Testis (tissue), 3 donors: ENCODE measurements around the gene ATAT1. TPM values are rescaled to one million over a fixed set of nuclear protein-coding genes. Genes with fewer than 3 reads are reported as not detected.

Source experiments
- DNase-seq: peaks from one replicate; pipeline ENCODE4 v3.0.0-alpha.2; 2019
- H3K27ac ChIP-seq, 2 donors: fragments of 200-600 bp; sonication (generic); one replicate each; pipeline ENCODE4 v1.5.1; 2019
- H3K27me3 ChIP-seq: fragments of 200-600 bp; sonication (generic); one replicate; pipeline ENCODE4 v1.5.1; 2019
- H3K36me3 ChIP-seq: fragments of 200-600 bp; sonication (generic); one replicate; pipeline ENCODE4 v1.5.1; 2017; ENCODE audit warnings: low read depth; ENCODE audit errors: missing control alignments
- H3K4me1 ChIP-seq: fragments of 200-600 bp; sonication (generic); one replicate; pipeline ENCODE4 v1.5.1; 2019
- H3K4me3 ChIP-seq, 2 donors: fragments of 200-600 bp; sonication (generic); one replicate each; pipeline ENCODE4 v1.5.1; 2017 to 2019
- H3K9me3 ChIP-seq: fragments of 200-600 bp; sonication (generic); one replicate; pipeline ENCODE4 v1.5.1; 2017
- POLR2A ChIP-seq: fragments of 450-650 bp; IDR thresholded peaks from one replicate; pipeline ENCODE4 v1.6.1; 2017; ENCODE audit warnings: antibody characterized with exemption, mild to moderate bottlenecking, moderate library complexity
- WGBS, 2 donors: methylation state at CpG; one replicate each; pipeline ENCODE4 v1.1.5; 2018; 5-methylcytosine and 5-hydroxymethylcytosine counted together
- intact Hi-C: fragments of 100-400 bp; cut with DNase I; formaldehyde crosslinking; loops from one replicate; pipeline ENCODE4 v1.15.1; 2023; ENCODE audit warnings: low total_unique reads
- polyA plus RNA-seq: library from polyadenylated mRNA; stranded (reverse); fragments of 350-450 nt; fragmentation: Illumina TruSeq; extraction: RNeasy Lipid Tissue Mini Kit (QIAGEN cat#74804); gene quantifications from one replicate; pipeline ENCODE4 v1.2.3, GENCODE V29; 2014; ENCODE audit warnings: low read depth, low replicate concordance; ENCODE audit not compliant: insufficient read depth
- total RNA-seq, 2 donors: library from RNA; depleted of rRNA; stranded (reverse); fragments of >200 nt; gene quantifications; one replicate each; pipeline ENCODE4 v1.2.3, GENCODE V29; 2016
- TF ChIP-seq, protein P1 (sequence below), 3 experiments: fragments of 450-650 bp in 2 of 3; fragments of 200-600 bp in 1 of 3; sonication (generic) in 1 of 3; IDR thresholded peaks; one replicate each; pipeline ENCODE4 v1.5.1; 2016 to 2019; ENCODE audit warnings: antibody characterized with exemption in 3 of 3, mild to moderate bottlenecking in 2 of 3, moderate library complexity in 1 of 3

The ATAT1 gene
- total and polyA plus RNA-seq, 3 donors from 2014 or later: 20.7 to 36.4 (median 29.4) TPM

DNA sequence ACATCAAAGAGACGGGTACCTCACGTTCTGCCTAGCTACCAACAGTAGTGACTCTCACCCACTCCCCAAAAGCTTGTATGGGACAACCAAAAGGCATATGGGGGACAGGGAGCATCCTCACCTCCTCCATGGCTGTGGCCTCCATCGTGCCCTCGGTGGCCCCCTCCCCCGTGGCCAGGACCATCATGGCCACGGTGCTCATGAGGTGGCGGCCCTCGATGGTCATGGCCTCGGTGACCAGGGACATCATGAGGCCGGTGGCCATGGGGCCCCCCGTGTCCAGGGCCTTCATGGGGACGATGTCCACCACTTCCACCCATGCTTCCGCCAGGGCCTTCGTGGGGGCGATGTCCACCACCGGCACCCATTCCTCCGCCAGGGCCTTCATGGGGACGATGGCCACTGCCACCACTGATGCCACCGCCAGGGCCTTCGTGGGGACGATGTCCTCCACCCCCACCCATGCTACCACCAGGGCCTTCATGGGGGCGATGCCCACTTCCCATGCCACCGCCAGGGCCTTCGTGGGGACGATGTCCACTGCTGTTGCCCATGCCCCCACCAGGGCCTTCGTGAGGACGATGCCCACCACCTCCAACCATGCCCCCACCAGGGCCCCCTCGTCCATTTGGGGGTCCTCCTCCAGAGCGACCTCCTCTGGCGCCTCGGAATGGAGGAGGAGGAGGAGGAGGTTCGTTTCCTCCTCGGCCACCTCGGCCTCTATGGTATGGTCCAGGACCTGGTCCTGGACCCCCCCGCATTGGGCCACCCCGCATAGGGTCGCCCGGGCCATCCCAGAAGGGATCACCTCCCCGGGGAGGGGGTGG is 24.6 kb upstream of the ATAT1 start:
- no peaks in the 10 kb centered on the region for H3K27me3 ChIP-seq
- no peak overlapping the region for H3K4me3 ChIP-seq
- 90 to 94% methylated on average over 21 to 38 of the region's 39 CpGs for WGBS, 2 donors
- intact Hi-C loops: loop anchor here (10.0 kb wide), 1 partner anchor 117 kb away; the partner anchor contains the start of gene HLA-E
- no peaks in the 10 kb centered on the region for H3K9me3 ChIP-seq
- H3K27ac ChIP-seq: no peak overlapping the region
- H3K4me1 ChIP-seq: no peaks in the 10 kb centered on the region
- no peak for DNase-seq
- no peaks in the 10 kb centered on the region for H3K36me3 ChIP-seq
- TF ChIP-seq, protein P1, sequence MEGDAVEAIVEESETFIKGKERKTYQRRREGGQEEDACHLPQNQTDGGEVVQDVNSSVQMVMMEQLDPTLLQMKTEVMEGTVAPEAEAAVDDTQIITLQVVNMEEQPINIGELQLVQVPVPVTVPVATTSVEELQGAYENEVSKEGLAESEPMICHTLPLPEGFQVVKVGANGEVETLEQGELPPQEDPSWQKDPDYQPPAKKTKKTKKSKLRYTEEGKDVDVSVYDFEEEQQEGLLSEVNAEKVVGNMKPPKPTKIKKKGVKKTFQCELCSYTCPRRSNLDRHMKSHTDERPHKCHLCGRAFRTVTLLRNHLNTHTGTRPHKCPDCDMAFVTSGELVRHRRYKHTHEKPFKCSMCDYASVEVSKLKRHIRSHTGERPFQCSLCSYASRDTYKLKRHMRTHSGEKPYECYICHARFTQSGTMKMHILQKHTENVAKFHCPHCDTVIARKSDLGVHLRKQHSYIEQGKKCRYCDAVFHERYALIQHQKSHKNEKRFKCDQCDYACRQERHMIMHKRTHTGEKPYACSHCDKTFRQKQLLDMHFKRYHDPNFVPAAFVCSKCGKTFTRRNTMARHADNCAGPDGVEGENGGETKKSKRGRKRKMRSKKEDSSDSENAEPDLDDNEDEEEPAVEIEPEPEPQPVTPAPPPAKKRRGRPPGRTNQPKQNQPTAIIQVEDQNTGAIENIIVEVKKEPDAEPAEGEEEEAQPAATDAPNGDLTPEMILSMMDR (IDR thresholded peaks at IDR 0.05): no peak
- no peak for TF ChIP-seq POLR2A

DNA sequence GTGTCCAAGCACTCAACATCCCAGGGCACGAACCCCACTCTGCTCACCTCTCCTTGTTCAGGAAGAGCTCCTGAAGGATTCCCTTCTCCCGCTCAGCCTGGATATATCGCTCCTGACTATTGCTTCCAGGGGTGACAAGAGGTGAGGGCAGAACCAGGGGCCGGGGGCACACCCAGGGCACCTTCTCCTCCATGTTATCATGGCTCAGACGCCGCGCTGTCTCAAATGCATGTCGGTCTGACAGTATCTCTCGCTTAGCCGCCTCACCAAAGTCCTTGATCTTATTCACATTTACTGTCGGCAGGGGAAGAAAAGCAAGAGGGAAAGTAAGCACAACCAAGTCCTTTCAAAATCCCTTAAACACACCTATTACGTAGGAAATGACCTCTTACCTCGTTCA is 22.7 kb upstream of the ATAT1 start:
- Histone ChIP-seq H3K4me3 (no peak overlapping the region), H3K36me3 (no peaks in the 10 kb centered on the region), H3K9me3 (no peaks in the 10 kb centered on the region), H3K27ac (no peak overlapping the region), H3K4me1 (no peaks in the 10 kb centered on the region), H3K27me3 (no peaks in the 10 kb centered on the region)
- intact Hi-C loops: loop anchor here (10.0 kb wide), 1 partner anchor 119 kb away; the partner anchor contains the start of gene HLA-E
- TF ChIP-seq, protein P1 (IDR thresholded peaks at IDR 0.05): no peak
- TF ChIP-seq POLR2A: no peak
- DNase-seq: no peak
- 94 to 95% methylated on average over 13 of the region's 13 CpGs for WGBS, 2 donors

DNA sequence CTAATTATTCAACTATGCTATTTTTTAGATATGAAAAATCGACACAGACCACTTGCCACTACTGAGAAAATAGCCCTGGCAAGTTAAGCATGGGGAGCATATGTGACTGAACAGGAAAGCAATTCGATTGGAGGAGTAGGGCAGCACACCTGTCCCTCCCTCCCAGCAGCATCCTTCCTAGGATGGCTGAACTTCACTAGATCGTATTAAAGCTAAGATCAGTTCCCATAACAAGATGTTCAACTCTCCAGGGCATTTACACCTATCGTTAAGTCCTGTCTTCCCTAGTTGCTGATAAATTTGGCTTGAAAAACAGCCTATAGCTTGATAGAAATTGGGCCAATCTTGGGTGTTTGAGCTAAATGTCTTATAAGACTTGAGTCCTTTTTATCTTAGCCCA is 16.6 kb upstream of the ATAT1 start:
- WGBS, 2 donors: 79 to 84% methylated on average over 4 of the region's 4 CpGs
- TF ChIP-seq, protein P1 (IDR thresholded peaks at IDR 0.05): no peak
- no peak for TF ChIP-seq POLR2A
- no peaks in the 10 kb centered on the region for H3K27me3 ChIP-seq
- H3K9me3 ChIP-seq: no peaks in the 10 kb centered on the region
- H3K4me1 ChIP-seq: peaks cover 25% of the 10 kb centered on the region
- H3K36me3 ChIP-seq: no peaks in the 10 kb centered on the region
- intact Hi-C loops: no loop called here
- H3K4me3 ChIP-seq: no peak overlapping the region
- H3K27ac ChIP-seq: peak overlapping the region in 1 of 2 donors; percentile 2
- DNase-seq: no peak

DNA sequence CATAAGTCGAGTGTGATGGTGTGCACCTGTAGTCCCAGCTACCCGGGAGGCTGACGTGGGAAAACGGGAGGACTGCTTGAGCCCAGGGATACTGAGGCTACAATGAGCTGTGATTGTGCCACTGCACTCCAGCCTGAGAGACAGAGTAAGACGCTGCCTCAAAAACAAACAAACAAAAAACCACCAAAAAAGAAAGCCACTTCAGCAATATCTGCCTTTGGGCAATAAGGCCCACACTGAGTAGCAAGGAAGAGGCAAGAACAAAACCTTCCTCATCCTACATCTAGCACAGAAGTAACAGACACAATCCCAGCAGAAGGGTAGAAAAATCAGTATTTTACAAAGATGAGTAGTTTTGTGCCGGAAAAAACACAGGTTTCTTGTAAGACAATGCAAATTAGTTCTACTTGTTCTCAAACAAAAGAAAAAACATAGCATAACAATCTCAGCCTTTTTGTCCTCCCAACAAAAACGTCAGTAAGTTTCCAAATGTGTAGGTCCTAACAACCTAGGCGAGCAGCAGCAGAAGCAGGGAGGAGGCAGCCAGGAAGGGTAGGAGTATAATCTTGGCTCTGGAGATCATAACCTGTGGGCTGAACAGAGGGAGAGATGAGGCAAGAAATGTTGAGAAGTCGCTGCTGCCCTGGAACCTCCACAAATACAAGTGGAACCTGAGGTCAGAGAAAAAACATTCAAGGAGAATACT is 15.4 kb upstream of the ATAT1 start:
- WGBS, 2 donors: 58 to 62% methylated on average over 9 of the region's 9 CpGs
- no peaks in the 10 kb centered on the region for H3K36me3 ChIP-seq
- no peak for DNase-seq
- no peaks in the 10 kb centered on the region for H3K9me3 ChIP-seq
- peaks cover 25% of the 10 kb centered on the region for H3K4me1 ChIP-seq
- intact Hi-C loops: no loop called here
- TF ChIP-seq, protein P1 (IDR thresholded peaks at IDR 0.05): no peak
- TF ChIP-seq POLR2A: no peak
- H3K27me3 ChIP-seq: no peaks in the 10 kb centered on the region
- H3K27ac ChIP-seq: peak overlapping the region in 1 of 2 donors; percentile 17
- H3K4me3 ChIP-seq: no peak overlapping the region
